Limb (tissue), 2 donors: Measurements from ENCODE around the gene RNF212.

Experiments
- DNase-seq, 2 donors: peaks; one replicate each; pipeline ENCODE4 v3.0.0-alpha.2; 2016; ENCODE audit errors: extremely low spot score in 2 of 2

The RNF212 gene

DNA sequence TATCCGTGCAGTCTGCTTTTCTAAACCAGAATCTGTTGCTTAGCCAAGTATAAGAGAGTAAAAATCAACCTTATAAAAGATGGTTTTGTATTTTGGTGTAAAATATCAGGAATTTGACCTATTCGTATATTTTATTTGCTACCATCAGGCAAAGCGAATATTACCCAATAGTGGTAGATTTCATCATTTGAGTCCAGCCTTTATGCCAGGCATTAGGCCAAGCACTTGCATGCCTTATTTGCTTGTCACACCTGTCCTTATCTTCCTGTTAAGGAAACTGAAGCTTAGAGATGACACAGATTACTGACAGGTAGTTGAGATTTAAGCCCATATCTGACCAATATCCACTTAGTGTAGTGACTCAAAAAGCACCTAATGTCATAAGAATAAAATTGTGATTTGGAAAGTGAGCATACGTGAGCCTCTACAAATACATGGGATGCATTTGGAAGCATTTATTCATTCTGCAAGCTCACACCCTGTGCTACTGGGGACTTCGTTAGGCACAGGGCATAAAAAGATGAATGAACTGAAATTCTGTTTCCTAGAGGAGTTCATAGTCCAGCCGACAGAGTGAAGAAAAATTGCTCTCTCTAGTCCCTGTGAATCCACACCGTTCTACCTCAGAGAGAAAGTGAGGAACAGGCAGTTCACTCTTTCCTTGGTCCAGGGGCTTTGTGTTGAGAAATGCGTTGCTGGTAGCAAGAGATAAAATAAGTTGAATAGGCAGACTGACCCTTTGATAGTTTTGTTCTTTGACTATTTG is 2.3 kb upstream of the RNF212 start:
- no peak for DNase-seq

DNA sequence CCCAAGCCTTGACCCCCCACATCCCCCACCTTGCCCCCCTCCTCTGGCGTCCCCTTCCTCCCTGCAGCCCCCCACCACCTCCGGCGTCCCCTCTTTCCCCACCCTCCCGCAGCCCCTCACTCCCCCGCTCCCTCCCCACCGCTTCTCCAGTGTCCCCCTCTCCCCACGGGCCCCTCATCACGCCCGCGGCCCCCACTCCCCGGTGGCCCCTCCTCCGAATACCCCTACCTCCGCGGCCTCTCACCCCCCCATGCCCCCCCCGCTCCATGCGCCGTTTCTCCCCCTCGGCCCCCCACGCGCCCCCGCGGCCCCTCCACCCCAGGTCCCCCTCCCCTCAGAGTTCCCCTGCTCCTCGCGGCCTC is 562 bp downstream of the RNF212 start:
- DNase-seq: no peak

DNA sequence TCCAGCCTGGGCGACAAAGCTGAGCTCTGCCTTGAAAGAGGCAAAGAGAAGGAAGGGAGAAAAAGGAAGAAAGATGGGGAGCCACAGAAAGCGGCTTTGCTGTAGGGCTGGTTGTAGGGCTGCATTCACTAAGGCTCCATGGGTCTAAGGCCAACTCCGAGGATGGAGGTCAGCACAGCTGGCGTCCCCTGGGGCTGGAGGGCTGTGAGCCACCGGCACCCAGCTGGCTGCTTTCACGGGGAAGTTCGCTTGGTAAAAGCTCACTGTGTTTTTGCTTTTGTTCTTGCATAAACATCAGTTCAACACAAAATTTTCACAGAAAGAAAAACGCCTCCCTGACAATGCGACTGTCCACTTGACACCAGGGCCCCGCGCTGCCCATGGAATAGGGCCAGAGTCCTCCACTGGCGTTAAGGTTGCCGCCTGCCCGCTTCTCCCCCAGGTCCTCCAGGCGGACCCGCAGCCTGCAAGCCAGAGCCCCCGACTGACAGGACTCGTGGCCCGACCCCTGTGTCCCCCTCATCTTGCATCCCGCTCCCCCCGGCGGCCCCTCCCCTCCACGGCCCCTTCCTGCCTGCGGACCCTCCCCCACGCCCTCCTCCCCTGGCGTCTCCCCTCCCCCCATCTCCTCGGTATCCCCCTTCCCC is 1.1 kb downstream of the RNF212 start:
- no peak for DNase-seq

DNA sequence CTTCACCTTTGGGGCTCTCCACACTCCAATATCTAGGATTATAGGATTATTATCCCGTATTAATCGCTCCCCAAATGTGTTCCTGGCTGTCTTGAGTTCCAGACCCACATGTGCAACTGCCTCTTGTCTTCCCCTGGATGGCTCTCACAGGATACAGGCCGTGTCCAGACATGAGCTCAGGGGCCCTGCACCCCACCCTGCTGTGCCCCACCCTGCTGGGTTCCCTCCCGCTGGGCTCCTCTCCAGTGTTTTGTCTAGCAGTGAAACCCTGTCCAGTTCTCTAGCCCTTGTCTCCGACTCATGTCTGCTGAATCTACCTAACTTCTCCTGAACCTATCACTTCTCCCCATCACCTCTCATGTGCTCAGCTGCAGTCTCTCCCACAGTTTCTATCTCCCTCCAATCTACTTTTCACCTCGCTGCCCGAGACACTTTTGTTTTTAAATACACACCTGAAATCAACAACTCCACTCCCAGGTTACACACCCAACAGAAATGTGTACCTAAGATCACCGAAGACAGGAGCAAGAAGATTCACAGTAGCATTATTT is 2.0 kb downstream of the RNF212 start:
- DNase-seq: no peak

DNA sequence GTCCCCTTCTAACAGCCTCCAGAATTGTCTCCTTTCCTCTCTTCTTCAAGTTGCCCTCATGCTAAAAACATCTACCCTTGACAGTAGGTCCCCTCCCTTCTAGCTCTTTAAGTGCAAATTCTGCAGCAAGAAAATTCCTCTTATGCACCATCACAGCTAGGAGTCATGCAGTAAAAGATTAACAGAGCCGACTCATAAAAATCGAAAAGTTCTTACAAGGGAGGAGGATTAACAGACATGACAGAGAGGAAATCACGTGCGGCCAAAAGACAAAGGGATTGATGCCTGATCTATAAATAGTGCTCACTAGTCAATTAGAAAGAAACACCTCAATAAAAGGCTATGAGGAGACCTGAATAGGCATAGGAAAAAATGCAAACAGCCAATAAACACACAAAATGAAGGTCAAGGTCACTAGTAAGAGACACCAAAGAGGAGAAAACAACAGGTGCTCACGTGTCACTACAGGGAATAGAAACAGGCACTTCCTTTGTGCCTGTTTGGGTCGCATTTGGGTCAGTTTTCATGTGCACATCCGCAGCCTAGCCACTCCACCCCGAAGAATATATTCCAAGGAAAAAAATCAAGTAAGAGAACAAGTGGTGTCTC is 3.4 kb downstream of the RNF212 start:
- DNase-seq: no peak

DNA sequence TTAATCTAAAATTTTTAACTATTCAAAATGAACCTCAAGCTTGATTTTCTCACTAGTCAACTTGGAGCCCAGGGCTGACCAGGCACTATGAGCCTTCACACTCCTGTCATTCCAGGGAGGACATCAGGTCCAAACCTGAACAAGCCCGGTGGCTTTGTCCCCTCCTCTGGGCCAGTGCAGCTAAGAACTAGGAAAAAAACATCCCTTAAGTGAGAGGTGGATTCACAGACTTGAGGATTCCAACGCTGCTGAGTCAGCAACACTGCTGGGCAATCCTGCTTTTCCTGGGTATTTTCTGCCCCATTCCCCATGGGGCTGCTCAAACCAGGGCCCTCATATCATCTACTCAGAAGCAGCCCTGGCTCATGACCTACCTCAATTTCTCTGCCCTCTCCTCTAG is 4.0 kb downstream of the RNF212 start:
- DNase-seq: no peak

DNA sequence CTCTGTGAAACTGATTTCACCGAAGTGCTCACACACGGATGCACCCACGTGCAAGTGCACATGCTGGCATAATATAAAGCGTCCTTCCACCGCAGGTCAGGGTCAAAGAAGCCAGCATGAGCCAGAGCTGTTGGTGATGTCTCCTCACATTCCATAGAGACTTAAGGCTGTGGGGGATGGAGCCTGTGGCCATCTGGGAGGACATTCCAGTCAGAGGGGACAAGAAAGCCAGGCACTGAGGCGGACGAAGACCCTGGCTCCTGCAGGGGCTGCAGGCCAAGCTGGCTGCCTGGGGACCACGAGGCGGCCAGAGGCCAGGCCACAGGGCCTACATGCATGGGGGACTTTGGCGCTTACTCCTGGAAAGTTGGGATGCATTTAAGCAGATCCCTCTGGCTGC is 7.7 kb downstream of the RNF212 start:
- no peak for DNase-seq

DNA sequence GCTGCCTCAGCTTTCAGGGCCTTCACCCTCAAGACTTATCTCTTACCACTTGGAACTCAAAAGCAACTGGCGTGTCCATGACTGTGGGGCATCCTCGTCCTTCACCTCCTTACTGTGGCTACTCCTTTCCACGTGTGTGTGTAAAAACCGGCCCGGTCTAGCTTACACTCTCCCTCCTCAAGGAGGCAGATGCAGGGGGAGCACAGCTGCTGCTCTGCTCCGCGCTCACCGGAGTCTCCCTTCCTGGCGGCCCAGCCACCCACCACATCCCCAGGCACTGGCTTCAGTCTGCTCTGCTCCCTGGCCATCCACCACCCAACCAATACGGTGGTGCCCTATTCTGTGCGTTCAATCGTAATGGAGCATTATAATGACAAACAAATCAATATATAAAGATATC is 8.3 kb downstream of the RNF212 start:
- no peak for DNase-seq

DNA sequence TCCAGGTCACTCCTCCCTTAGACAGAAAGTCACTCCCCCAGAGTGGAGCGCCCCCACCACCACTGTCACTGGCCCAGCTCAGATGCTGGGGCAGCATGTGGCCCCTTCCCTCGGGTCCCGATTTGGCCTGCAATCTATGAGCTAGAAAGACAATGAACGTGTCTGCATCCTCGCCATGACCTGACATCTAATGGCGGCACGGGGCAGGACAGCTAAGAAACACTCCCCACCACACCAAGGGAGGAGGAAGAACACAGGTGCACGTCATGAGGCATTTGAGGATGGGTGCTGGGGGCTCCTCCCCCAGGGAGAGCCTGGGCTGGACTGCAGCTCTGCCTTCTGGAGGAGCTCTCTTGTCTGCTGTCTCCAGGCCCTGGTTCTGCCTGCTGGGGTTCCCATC is 8.7 kb downstream of the RNF212 start:
- no peak for DNase-seq

DNA sequence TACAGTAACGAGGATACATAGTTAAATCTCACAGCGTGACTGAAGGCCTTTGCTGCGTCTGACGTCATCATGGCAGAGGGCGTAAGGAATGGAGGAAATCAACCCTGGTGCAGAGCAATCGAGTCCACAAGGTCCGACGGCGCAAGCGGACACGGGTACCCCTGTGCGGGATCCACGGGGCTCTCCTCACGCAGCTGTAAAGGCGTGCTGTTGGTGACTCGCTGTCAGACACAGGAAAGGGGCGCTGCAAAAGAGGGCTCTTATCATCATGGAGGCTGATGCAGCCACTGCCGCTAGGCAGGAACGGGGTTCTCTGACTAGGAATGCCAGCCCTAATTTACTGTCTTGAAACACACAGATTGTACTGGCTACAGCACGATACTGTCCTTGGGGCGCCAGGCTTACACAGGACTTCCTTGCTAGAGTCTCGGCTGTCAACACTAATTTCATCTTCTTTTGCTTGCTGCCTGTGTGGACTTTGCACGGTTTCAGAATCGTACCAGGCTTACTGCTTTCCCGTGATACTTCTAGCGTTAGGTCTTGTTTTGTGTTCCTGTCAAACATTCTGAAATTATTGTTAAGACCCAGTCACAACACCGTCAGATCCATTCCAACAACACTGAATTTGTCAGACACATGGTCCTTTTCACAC is 13.6 kb downstream of the RNF212 start:
- no peak for DNase-seq

DNA sequence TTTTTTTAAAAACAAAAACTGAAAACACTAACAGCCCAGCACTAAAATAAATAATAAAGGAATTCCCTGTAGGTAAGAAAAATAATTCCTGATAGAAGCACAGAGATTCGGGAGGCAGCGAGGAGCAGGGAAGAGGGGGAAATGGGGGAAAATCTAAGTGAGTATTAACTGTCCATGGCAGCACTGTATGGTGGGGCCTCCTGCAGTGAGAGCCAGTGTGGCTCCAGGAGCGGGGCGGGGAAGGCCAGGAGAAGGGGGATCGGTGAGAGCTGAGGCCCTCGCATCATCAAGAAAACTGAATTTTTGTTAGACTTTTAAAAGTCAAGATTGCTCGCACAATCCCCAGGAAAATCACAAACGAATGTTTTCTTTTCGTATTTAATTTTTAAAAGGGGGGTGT is 14.1 kb downstream of the RNF212 start:
- no peak for DNase-seq

DNA sequence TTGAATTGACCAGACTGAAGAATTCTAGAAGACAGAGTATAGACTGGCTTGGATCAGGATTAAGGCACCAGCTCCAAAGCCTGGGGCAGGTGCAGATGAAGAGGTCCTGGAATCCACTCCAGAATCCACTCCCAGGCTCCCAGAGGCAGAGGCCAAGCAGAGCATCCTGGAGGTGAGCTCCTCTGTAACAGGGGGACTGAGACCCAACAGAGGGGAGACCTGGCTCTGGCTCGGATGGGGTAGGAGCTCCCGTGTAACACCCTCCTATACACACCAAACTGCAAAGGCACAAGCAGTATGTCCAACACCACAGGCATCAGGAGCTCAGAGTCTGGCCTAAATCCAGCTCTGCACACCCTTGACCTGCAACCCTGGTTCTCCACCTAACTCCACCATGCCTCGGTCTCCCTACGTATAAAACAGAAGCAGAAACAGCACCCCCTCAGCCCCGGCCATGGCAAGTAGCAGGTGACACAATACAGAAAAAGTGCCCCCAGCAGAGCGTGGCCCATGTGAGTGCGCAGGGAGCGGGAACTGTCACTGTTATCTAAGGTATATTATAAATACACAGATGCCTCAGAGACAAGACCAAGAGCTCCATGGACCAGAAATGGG is 14.9 kb downstream of the RNF212 start:
- no peak for DNase-seq

DNA sequence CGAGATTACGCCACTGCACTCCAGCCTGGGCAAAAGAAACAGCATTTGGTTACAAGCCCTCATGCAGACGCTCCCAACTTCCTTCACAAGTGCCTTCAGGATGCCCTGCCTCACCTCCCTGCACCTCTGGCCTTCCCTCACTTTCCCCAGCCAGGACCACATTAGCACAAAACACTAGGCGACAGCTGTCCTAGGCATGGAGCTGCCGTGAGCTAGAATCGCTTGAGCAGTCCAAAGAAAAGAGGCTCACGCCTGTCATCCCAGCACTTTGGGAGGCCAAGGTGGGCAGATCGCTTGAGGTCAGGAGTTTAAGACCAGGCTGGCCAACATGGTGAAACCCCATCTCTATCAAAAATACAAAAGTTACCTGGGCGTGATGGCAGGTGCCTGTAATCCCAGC is 15.8 kb downstream of the RNF212 start:
- DNase-seq: no peak

DNA sequence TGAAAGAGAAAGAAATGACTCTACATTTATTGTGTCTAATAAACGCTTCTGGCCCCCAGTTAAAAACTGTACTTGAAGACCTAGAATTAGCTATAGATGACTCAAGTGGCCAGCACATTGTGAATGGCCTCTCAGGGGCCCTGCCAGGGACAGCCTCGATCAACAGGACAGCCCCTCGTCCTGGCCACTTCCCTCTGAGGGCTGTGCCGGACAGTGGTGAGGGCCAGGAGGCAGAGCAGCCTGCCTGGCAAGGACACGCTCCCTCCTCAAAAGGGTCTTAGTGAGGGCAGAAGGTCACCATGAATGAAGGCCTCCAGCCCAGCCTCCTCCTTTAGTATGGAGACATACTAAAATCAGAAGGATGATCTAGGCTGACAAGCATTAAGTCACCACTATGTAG is 16.5 kb downstream of the RNF212 start:
- DNase-seq: no peak

DNA sequence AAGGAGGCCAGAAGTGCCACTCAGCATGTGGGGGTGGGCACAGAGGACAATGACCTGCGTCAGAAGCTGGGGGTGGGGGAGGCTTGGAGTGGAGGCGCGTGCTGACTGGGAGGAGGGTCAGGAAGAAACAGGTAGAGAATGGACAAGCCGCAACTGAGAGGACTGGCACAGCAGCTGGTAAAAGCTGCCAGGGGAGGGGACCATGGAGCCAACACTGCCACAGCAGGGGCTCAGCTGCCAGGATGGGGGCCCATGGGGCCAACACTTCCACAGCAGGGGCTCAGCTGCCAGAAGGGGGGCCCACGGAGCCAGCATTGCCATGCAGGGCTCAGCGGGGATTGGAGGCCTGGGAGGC is 19.1 kb downstream of the RNF212 start:
- DNase-seq: no peak

DNA sequence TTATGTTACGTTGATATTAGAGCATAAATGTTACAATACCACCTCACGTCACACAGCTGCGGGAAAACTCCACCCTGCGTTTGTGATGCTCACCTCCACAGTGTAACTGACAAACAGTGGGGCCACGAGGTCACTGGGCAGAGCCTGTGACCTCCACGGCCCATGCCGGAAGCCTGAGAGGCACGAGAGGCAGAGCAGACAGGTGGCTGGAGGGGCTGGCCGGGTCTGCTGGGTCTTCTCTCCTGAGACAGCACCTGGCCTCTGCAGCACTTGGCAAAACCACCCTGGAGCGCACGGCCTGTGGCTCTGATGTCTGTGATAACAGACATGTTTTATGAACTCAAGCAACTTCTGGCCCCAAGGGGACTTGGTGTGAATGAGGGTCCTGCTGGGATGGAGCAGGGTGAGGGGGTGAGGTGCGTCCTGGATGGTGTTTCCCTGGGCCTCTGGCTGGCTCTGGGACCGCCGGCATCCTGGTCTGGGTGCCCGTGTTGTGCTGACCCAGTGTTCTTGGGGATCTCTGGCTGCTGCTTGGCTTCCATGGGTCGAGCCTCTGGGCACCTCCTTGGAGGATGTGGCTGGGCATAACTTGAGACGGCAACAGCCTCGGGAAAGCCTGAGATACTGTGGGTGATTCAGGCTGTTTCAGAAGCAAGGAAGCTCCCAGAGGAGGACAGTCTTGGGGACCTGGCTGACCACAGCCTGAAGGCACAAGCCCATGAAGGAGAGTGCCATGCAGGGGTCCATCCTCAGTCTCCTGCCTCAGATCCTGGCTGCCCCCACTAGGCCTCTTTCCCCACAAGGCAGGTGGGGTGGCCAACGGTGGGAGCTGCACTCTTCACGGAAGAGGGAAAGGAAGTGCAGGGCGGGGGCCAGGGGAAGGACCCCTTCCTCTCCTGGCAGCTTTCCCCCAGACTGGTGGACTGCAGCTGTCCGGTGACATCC is 19.7 kb downstream of the RNF212 start:
- no peak for DNase-seq

DNA sequence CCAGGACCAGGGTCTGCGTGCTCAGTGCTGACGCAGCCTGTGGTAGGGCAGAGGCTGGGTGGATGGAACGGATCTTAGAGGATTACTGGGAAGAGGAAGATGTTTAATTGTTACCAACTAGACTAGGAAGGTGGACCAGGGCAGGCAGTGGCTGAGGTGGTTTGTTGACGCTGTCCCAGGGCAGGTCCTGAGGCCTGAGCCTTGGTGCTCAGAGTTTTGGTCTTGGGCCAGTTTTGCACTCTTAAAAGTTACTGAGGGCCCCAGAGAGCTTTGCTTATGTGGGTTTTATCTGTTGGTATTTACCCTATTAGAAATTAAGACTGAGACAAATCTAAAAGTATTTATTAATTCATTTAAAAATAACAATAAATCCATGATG is 20.4 kb downstream of the RNF212 start:
- no peak for DNase-seq

DNA sequence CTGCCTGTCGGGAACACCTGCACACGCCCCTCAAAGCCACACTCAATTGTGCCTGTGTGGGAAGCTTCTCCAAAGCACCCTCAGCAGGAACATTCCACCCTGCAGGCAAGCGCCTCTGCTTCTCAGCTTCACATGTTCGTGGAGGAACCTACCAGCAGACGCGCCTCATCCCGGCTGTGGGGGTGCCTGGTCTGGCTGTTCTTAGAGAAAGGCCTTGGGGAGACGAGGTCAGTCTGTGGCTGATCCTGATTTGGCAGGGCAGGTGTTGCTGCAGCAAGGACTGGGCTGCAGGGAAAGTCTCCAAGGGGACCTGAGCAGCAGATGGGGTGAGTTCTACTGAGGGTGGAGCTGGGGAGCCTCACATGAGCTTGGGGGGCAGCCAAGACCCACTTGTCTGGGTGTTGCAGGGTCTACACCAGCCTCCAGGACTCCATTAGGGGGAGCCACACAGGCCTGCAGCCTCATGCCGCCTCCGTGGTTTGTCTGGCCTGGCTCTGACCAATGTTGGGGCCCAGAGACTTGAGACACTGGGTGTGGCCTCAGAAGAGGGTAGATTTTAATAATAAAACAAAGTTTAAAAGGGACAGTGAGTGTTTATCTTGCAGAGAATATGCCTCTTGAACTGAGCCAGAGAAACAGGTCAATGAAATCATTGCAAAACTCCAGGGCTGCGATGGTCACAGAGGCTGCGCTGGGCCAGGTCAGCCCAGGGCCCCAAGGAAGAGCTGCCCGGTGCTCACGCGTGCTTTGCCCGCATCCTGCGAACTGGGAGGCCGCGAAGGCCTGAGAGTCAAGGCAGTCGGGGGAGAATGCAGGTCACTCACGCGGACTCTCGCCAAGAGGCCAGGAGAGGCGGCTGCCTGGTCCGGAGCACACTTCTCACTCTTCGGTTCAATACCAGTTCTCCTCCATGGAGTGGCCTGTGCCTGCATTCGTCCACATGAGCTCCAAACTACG is 21.1 kb downstream of the RNF212 start:
- DNase-seq: no peak

DNA sequence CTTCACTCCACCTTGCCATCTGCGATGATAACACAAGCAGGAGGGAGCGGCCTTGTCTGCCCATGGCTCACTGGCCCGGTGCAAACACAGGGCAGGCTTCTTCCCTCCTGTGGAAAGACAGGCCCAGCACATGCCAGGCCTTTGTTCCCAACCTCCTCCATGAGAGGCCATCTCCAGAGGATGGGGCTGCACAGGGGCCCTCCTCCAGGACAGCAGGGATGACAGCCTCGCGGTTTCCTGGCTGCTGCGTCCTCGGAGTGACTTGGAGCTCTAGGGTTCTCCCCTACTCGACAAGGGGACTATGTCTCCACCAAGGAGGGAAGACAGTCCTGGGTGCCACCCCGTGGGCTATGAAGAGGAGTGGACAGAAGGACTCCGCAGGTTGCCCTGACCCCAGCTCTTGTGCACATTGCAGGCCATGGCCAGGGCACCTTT is 21.8 kb downstream of the RNF212 start:
- DNase-seq: no peak
